GM18507 (cell line): ENCODE results near the gene STPG4.
"Not testable (repeated sequence)": the region's sequence is repeated elsewhere in the genome, so short reads cannot be mapped to it uniquely, and the experiment has no call there.

Source experiments
- DNase-seq: peaks from one replicate; pipeline ENCODE4 v3.0.0; 2011; ENCODE audit warnings: low read depth; ENCODE audit not compliant: insufficient read length; ENCODE audit errors: extremely low spot score
- FAIRE-seq: peaks from 2 replicates; lab custom pipeline; 2011; peaks lifted over from hg19 to GRCh38; lab: Jason Lieb, UNC

The STPG4 gene

GRCh38 chr2:47134386-47135090 is 20.6 kb downstream of the STPG4 start:
- DNase-seq (no peak), FAIRE-seq (no peak)

GRCh38 chr2:47133046-47133445 is 22.1 kb downstream of the STPG4 start:
- DNase-seq (no peak), FAIRE-seq (no peak)

DNA sequence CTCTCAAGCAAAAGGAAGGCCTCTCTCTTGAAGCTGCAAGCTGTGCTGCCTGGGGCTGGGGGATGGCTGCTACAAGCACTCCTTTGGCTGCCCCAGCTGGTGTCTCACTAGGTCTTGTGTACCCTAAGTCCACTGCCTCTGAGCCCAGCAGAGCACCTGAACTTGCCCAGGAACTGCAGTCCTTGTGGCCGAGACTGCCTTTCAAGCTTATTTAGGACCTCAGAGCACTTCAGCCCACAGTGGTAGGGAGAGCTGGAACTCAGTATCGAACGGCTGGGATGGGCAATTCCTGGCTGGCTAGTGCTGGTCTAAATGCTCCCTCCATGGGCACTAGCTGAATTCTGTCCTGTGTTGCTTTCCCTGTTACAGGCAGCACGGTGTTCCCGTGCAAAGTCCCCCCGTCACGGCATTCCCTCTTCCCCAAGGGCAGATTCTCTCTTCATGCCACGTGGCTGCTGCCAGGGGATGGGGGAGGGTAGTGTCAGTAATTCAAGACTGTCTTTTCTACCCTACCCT is 25.9 kb downstream of the STPG4 start:
- FAIRE-seq = no peak
- no peak for DNase-seq

- FAIRE-seq = no peak
- DNase-seq = no peak
Observed at GRCh38 chr2:47128705-47129104, 26.4 kb downstream of the STPG4 start.

- DNase-seq (no peak), FAIRE-seq (no peak)
Observed at GRCh38 chr2:47127862-47128543, 27.1 kb downstream of the STPG4 start.

GRCh38 chr2:47126783-47127182 is 28.3 kb downstream of the STPG4 start:
- FAIRE-seq (no peak), DNase-seq (no peak)

- not testable (repeated sequence) for FAIRE-seq, DNase-seq
Observed at GRCh38 chr2:47124740-47125139, 30.4 kb downstream of the STPG4 start.

GRCh38 chr2:47120424-47120823 is 34.7 kb downstream of the STPG4 start:
- FAIRE-seq, DNase-seq: not testable (repeated sequence)

DNA sequence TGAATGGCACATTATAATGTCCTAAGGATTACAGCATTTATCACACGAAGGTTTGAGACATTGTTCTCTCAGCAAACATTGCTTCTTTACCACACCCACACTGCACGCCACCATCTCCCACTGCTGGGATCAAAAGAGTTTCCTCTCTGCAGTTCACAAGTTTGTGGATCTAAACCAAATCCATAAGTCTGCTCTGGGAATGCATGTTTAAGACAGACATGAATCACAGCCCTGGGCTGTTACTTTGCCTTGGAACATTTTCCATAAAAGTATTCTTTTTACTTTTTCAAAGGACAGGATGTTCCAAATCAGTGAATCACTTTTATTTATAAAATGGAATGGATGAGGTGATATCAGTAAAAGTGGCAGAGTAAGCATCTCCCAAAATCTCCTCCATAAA is 36.1 kb downstream of the STPG4 start:
- FAIRE-seq (no peak), DNase-seq (no peak)

DNA sequence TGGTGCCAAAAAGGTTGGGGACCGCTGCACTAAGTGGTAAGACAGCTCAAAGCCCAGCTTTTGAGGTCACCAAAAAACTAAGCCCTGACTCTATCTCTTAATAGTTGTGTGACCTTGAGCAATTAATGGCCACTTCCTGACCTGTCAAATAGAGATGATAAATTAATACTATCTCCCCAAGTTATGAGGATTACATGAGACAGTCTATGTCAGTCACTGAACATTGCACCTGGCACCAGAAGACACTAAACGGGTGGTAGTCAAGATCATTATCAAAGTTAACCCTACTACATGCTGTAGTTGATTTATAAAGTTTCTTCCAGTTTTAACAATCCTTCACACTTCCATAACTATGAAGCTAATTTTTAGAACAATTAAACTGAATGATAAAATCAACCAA is 36.5 kb downstream of the STPG4 start:
- FAIRE-seq (no peak), DNase-seq (no peak)

- FAIRE-seq = no peak
Observed at GRCh38 chr2:47112665-47113435, 42.3 kb downstream of the STPG4 start.

DNA sequence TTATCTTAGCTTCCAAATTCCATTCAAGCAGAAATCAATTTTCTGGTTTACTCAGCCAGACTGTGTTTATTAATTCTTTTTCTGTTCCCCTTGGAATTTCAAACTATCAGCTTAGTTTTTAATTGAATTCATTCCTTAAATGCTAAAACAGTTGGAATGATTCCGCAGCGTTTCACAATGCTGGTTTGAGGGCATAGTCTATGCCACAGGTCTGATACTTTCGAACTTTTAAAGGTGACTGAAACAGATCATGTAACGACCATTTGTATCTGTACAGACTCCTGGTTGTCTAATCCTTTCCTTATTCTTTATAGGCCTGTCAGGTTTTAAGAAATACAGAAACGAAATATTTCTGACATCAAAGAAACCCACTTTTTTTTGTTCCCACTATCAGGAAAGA is 45.4 kb downstream of the STPG4 start:
- FAIRE-seq (no peak), DNase-seq (no peak)

More at GRCh38 chr2:47112665-47113435, 42.3 kb downstream of the STPG4 start:
- DNase-seq = no peak

- no peak for FAIRE-seq
- DNase-seq = no peak
Observed at GRCh38 chr2:47109007-47109375, 46.1 kb downstream of the STPG4 start.

DNA sequence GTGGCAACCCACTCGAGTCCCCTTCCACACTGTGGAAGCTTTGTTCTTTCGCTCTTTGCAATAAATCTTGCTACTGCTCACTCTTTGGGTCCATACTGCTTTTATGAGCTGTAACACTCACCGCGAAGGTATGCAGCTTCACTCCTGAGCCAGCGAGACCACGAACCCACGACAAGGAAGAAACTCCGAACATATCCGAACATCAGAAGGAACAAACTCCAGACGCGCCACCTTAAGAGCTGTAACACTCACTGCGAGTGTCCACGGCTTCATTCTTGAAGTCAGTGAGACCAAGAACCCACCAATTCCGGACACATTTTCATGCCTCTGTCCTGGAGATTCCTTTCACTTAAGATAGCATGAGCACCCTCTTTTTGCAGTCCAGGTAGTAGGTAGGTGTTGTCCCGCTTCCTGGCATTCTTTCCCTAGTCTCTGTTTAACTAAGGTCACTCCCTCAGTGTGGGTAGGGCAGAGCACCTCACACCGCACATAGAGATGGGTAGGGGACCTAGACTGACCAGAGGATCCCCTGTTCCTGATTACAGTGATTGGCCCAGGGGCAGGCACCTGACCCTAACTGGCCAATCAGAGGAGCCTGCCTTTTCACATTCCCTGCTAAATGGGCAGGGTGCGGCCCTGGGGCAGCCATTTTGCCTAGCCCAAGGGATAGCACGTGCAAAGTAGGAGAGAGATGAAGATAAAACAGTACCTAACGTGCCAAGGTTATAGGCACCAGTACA is 46.7 kb downstream of the STPG4 start:
- not testable (repeated sequence) for DNase-seq, FAIRE-seq

DNA sequence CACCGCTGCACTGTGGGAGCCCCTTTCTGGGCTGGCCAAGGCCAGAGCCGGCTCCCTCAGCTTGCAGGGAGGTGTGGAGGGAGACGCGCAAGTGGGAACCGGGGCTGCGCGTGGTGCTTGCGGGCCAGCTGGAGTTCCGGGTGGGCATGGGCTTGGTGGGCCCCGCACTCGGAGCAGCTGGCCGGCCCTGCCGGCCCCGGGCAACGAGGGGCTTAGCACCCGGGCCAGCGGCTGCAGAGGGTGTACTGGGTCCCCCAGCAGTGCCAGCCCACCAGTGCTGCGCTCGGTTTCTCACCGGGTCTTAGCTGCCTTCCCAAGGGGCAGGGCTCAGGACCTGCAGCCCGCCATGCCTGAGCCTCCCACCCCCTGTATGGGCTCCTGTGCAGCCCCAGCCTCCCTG is 47.9 kb downstream of the STPG4 start:
- FAIRE-seq, DNase-seq: not testable (repeated sequence)

DNA sequence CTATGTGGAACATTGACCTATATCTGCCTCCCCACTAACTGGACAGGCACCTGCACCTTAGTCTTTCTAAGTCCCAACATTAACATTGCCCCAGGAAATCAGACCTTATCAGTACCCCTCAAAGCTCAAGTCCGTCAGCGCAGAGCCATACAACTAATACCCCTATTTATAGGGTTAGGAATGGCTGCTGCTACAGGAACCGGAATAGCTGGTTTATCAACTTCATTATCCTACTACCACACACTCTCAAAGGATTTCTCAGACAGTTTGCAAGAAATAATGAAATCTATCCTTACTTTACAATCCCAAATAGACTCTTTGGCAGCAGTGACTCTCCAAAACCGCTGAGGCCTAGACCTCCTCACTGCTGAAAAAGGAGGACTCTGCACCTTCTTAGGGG is 48.9 kb downstream of the STPG4 start:
- not testable (repeated sequence) for FAIRE-seq, DNase-seq

DNA sequence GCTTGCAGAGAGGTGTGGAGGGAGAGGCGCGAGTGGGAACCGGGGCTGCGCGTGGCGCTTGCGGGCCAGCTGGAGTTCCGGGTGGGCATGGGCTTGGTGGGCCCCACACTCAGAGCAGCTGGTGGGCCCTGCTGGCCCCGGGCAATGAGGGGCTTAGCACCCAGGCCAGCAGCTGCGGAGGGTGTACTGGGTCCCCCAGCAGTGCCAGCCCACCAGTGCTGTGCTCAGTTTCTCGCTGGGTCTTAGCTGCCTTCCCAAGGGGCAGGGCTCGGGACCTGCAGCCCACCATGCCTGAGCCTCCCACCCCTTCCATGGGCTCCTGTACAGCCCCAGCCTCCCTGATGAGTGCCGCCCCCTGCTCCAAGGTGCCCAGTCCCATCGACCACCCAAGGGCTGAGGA is 55.4 kb downstream of the STPG4 start:
- DNase-seq, FAIRE-seq: not testable (repeated sequence)

- DNase-seq (no peak), FAIRE-seq (no peak)
Observed at GRCh38 chr2:47098953-47099352, 56.2 kb downstream of the STPG4 start.

DNA sequence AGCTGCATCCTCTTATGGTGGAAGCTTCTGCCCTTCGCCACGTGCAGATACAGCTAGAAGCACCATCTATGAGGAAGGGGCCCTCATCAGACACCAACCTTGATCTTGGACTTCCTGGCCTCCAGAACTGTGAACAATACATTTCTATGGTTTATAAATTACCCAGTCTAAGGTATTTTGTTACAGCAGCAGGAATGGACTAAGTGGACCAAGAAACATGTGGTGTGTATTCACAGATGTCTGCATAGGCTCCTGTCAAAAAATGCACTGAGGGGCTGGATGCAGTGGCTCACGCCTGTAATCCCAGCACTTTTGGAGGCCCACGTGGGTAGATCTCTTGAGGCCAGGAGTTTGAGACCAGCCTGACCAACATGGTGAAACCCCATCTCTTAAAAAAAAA is 57.5 kb downstream of the STPG4 start:
- DNase-seq = no peak
- FAIRE-seq = no peak

GRCh38 chr2:47096451-47096850 is 58.7 kb downstream of the STPG4 start:
- FAIRE-seq (no peak), DNase-seq (no peak)
